Nucleus accumbens (tissue), 56 donors: Measurements from ENCODE around the gene SMG6.

ENCODE experiments used
- DNase-seq, 56 donors: peaks; one replicate each; lab custom pipeline; 2025; lab: John Stamatoyannopoulos, UW

Gene SMG6

DNA sequence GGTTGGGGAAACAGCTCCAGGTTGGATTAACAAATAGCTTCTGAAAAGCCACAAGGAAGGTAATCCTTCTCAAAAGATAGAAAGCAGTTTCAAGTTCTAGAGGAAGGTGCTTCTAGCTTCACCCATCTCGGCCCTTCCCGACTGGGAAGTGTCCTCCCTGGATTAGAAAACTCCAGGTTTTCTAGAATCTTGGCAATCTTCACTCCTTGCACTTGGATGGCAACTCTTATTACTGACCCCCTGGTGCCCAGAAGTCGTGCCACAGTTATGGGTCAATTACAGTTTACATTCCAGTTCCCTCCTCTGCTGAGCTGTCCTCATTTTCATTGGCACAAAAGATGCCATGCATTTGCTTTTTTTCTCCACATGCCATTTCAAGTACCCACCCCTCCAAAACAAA is 65.6 kb downstream of the SMG6 start:
- DNase-seq, result no peak

DNA sequence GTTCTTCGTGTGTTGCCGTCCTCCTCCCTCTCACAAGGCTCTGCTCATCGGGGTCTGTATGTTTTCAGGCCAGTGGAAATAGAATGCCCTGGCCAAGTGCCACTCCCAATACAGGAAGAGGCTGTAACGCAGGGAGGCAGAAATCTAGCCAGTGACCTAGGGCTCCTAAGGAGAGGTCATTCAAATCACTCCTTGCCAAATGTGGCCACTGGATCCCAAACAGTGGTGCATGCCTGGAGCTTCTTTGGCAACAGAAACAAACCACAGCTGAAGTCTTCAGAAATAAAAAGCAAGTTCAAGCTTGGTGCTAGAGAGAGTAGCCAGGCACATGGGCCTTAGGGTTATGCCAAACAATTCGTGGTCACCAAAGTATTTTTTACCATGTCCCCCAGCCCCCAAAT is 66.1 kb downstream of the SMG6 start:
- no peak for DNase-seq

DNA sequence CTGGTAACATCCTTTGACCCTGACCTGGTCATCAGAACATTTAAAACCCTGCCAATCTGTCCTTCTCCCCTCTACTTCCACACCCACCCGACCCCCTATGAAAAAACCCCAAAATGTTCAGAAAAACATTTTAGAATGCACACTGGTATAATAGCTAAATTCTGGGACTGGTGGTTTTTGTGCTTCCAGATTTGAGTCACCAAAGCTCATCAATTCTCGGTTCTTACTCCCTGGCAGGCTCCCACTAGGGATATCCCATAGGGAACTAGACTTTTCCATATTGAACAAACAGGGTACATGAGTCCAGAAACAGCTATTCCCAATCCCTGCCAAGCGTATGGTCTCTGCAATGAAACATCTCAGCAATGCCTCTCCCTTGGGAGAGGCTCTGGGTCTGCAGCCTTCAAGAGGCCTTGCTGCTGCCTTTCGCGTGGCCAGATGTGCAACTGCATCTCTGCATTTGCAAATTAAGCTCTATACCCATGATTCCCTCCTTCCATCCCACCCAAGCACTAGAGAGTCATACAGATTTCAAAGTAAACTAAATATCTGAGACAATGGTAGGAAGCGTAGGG is 67.7 kb downstream of the SMG6 start:
- no peak for DNase-seq

DNA sequence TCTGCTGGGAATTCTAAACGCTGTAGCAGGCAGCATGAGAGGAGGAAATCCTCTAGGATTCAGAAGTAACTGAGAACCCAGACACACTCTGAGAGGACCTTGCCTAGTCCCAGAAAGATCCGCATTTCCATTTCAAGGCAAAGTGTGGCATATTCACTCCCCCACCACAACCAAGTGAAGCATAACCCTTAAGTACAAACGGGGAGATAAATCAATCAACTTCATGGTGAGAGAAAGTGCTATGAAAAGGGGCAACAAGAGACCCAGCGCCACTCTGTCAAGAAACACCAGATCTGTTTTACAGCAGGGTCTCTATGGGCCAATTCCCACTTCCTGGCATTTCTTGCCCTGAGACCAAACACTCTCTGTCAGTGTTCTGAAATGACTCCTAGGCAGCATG is 68.3 kb downstream of the SMG6 start:
- DNase-seq, result no peak

DNA sequence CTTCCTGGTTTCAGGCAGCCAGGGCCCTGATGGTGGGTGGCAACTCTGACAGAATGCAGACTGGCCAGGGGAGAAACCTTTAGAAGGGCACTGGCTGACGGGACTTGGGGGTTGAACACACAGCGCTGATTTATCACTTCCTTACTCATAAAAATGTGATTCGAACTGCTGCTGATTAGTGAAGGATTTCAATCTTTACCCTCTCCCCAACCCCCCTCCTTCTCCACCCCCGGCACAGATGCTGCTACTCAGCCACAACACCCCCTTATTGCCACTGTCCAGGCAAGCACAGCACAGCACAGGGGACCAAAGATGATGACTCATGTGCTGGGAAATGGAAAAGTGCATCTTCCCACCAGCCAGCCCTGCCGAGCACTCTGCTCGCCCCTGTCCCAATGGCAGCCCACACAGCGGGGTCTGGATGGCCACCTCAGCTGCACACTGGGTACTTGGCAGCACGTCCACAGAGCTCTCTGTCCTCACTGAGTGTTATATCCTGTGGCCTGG is 70.1 kb downstream of the SMG6 start:
- no peak for DNase-seq

DNA sequence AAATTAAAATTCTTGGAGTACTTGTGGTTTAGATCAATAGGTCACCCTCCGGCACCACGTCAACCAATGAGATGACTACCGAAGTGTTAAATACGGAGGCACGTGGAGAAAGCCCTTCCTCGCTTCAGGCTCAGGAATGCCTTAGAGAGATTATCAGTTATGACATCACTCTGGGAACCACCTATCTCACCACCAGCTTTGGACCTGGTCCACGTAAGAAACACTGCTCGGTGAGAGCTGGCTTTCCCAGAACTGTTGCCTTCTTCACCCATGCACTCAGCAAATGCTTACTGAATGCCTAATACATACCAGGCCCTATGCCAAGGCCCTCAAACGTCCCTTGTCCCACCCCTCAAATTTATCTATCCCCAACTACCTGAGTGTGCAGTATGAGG is 71.3 kb downstream of the SMG6 start:
- DNase-seq, result no peak

DNA sequence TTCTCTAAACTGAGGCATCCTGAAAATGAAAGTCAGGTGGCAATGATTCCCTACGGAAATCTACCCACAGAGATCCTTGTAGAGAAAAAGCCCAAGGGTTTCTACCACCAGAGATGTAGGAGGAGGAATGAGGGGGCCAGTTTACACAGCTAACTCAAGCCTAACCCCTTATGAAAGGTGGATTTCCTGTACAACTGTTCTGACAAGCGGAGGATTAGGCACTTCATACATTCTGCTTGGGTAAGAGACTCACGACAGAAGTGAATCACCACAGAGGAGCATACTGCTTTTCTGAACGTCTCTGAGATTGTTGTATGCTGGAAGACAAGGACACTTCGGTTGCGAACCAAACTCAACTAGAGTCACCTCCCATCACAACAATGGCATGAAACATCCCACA is 72.7 kb downstream of the SMG6 start:
- peak in 2 of 56 donors; percentile 5 to 6 for DNase-seq

DNA sequence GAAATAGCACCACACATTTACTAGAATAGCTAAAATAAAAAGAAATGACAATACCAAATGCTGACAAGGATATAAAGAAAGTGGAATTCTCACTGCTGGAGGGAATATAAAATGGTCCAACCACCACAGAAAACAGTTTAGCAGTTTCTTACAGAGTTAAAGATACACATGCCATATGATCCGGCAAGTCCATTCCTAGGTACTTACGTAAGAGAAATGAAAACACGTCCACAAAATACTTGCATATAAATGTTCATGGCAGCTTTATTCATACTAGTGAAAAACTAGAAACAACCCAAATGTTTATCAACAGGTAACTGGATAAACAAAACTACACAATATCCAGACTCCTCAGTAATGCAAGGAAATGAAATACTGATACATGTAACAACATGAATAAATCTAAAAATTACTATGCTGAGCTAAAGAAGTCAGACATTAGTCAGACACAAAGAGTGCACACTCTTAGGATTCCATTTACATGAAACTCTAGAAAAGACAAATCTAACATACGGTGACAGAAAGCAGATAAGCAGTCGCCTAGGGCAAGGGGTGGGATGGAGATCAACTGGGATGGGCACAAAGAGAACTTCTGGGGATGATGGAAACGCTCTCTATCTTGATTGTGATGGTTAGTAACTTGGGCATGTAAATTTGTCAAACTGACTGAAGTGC is 76.4 kb downstream of the SMG6 start:
- DNase-seq, result no peak

DNA sequence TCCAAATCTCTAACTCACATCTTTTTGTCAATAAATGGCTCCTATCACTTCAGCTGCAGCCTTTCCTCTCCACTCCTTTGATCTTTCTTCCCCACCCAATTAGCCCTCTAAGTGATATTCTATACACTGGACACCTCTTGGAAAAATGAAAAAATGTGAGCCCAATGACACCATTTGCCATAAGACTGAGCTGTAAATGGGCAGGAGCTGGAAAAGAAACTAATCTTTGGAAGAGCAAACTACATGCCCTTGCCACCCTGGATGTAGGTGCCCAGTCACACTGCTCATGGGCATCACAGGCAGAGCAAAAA is 80.0 kb downstream of the SMG6 start:
- no peak for DNase-seq

DNA sequence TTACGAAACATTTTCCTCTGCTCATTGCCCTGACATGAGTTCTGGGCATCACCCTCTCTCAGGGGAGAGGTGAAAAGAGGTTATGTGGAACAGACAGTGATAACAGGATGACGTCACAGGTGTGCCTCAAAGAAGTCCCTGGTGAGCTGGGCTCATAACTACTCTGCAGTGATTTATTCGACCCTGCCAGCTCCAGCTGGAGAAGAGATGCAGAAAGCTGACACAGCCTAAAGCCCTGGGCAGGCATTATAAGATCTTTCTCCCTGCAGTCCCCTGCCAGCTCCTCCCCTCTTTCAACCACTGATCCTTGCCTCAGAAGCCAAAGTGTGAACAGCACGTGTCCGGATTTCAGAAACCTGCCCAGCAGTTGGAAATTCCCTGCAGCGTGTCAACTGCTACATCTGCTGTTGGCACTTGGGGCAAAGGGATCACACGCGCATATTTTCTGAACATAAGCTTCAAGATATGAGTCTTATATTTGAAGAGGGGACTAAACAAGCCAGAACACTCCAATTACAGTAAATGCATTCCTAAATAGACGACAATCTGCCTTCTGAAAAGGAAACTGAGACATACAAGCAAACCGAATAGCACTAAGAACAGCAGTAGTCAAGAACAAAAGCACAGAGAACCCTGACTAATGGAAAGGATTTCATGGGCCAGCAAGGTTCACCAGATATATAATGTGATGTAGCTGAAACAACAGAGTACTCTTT is 80.5 kb downstream of the SMG6 start:
- no peak for DNase-seq

DNA sequence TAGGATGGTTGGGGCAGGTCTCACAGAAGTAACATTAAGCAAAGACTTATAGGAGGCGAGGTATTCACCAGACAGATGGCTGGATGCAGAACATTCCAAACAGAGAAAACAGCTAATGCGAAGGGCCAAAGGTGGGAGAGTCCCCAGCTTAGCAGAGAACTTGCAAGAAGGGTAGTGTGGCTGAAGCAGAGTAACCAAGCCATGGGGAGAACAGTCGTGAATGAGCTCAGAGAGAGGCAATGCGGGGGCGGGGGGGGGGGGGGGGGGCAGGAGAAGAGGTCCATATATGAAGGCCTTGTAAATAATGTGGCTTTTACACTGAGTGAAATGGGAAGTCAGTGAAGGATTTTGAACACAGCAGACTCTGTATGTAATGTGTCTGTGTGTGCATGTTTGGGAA is 81.3 kb downstream of the SMG6 start:
- DNase-seq, result no peak

DNA sequence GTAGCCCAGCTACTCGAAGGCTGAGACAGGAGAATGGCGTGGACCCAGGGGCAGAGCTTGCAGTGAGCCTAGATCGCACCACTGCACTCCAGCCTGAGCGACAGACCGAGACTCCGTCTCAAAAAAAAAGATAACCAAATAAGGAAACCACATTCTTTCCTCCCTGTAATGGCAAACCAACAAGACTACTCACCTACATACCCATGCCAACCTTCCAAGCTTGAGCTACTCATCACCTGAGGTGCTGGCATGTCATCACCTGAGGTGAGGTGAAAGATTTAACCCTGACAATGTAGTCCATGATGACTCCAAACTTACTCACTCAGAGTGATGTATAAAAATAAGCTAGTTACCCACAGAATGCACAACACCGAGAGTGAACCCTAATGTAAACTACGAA is 85.2 kb downstream of the SMG6 start:
- no peak for DNase-seq

DNA sequence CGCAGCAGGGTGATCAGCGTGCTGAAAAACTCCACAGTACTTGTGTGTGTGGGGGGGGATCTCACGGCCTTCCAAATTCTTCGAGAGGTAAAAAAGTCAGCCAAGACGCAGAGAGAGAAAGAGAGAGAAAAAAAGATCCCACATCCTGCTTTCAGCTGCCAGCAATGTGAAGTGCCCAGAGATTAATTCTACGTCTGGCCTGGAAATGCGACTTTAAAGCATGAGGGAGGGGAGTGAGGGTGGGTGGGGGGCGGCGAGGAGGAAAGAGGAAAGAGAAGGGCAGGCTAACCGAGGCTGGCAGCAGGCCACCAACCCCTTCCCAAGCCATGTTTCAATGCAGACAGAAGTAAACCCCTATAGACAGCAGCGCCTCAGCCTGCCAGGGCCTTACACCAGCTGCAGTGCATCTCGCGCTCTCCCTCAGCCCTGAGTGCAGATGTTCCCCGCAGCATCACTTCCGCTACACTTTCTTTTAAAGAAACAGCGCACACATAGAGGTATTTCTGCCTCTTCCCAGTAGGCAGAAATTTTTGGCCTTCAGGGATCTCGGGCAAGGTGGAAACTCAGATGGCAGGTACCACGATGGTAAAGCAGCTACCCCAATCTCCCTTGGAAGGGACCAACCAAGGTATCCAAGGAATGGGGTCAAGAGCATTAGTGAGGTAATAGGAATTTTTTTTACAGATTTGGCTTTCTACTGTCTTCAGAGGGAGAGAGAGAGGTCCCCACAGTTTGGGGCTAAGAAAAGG is 87.8 kb downstream of the SMG6 start:
- DNase-seq, result peak in 34 of 56 donors; percentile 7 to 60 (median 32)

DNA sequence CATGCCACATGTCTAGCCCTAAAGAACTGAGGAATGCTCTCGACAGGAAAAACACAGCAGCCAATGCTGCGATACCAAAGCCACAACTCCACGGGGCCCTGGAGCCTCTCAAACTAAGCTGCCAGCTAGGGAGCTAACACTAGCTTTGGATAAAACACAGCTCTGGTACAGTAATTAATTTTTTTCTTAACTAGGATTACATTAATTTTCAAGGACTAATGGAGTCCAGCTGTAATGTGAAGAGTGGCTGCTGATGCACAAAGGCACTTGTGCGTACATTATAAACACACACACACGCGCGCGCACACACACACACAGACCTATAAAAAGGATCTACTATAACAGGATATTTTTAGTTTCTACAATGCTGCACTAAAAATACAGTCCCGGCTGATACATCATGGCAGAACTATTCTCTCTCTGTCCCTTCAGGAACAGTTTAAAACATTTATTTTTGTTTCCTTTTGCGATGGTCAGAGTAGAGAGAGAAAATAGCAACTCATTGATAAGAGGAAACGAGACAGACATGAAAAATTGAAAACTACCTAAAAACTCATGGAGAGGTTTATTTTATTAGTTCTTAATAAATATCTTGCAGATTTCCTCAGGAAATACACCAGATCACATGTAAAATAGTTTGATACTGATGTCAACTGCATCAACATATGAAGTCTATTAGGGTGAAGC is 88.5 kb downstream of the SMG6 start:
- peak in 2 of 56 donors; percentile 3 to 20 for DNase-seq

DNA sequence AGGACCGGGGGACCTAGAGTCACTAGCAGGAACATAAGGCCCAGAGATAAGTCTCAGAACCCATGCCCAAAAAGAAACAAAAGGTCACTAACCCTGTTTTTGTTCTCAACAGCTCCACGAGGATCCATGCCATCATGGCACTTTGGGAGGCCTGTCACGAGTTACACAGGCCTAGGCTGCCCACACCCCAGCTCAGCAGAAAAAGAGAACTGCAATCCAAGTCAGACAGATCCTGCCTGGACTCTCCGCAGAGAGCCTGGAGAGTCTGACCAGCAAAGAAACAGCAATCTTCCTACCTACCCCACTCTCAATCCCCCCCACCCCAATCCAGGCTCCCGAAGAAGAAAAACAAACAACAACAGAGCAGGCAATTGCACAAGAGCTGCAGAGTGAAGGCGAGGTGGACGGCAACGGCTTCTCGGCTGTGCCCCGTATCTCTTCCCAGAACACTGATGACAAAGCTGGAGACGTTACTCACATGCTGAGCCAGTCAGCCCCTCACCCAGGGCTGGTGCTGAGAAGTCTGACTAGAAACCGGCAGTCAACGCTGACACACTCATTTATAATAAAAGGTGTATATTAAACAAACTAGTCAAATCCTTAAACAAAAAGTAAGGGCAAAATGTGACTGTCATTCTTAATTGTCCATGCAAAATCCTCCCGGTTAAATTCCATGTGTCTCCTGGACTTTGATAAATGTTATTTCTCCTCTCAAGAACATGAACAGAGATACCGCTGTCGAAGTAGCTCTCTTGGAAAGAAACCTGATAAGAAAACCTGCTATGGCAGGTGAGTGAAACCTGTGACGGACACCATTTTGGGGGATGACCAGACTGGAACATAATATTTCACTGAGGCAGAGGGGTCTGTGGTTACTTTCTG is 89.3 kb downstream of the SMG6 start:
- DNase-seq, result peak in 46 of 56 donors; percentile 11 to 75 (median 44)

DNA sequence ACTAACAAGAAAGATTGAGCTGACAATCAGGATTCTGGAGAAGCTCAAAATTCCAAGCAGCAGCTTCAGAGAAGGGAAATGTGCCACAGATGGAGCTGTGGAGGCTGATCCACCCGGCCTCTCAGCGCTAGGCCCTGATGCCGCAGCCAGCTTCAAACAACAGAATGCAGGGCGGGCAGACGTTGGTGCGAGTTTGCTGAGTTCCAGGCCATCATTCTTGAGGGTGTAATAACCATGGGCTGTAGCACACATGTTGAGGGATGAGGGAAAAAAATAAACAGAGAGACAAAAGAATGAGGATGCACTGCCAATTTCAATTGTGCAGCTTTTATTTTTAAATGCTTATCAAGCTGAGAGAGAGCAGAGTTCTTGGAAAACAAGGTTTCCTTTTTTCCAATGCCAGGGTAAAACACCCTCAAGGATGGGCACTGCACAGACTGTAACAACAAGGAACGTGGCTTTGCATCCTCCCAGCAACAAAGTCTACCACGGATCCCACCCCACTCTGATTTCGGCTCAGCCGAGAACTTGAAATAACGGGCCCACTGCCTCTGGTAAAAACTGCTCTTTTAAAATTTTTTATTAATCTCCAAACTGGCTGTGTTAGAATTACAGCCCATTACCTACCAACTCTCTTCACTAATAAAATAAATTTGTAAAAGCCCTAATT is 90.2 kb downstream of the SMG6 start:
- peak in 13 of 56 donors; percentile 6 to 33 (median 14) for DNase-seq

DNA sequence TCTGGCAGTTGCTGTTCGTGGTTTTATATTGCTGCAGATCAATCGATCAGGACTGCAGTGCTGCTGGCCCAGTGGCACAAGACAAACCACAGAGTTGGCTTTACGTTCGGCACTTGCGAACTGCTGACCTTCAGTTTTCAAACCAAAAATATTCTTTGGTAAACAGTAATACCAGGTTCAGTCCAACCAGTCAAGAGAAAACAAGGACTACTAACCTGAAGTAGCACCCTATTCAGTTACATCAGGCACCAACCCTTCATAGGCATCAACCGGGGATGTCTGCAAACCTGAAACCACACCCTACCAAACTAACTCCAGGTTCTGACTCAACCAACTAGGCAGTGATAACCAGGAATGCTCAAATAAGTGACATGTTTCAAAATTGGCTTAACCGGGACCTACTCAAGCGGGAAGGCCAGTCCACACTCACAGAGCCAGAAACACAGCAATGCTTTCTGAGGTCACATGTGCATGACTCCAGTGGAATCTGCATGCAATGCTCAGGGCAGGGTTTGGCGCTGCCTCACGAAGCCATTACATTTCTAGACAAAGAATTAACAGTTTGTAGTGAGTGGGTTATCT is 91.1 kb downstream of the SMG6 start:
- peak in 16 of 56 donors; percentile 1 to 47 (median 14) for DNase-seq

DNA sequence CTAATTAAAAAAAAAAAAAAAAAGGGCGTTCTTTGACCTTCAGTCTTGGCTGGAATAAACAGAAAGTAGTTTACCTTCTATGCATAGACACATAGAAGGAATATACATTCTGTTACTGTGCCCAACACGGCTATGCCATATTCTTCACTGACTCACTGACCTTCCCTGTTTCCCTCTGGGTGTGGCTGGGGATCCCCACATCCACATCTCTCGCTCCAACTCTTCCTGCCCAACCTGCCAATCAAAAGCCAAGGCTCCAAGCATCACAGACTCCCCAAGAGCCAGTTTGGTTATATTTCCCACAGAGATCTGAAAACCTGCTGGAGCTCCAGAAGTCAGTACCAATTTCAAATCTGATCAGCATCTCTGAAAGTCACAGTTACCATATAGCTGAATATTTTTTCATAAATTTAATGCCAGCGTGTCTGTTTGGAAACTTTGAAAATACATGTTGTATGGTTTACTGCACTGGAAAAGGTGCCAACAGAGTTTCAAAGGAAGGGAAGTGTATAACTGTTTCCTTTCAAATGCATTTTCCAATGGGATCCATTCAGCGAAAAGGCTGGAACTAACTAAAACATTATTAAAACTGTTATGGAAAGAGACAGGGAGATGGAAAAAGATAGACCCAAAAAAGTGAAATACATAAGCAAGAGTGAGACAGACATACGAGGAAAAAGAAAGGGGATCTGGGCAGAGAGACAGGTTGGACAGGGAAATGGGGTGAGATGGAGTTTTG is 91.8 kb downstream of the SMG6 start:
- DNase-seq, result no peak
